Skeletal muscle satellite cell (primary cell): ENCODE measurements around the gene MIEF2.

ENCODE experiments used
- H3K27me3 ChIP-seq: 2 replicates; pipeline ENCODE4 v1.7.0; 2013; ENCODE audit warnings: low read length; ENCODE audit not compliant: control insufficient read depth, insufficient read depth
- H3K36me3 ChIP-seq: 2 replicates; pipeline ENCODE4 v1.7.0; 2013; ENCODE audit warnings: mild to moderate bottlenecking, control low read depth, low read length; ENCODE audit not compliant: insufficient read depth
- H3K4me1 ChIP-seq: 2 replicates; pipeline ENCODE4 v1.7.0; 2013; ENCODE audit warnings: low read length; ENCODE audit not compliant: control insufficient read depth, insufficient read depth
- H3K4me2 ChIP-seq: 2 replicates; pipeline ENCODE4 v1.7.0; 2013; ENCODE audit warnings: mild to moderate bottlenecking, low read length
- H3K4me3 ChIP-seq: 2 replicates; pipeline ENCODE4 v1.7.0; 2013; ENCODE audit warnings: low read length
- H3K9ac ChIP-seq: 2 replicates; pipeline ENCODE4 v1.7.0; 2013; ENCODE audit warnings: mild to moderate bottlenecking, low read depth, low read length, moderate library complexity
- H3K9me3 ChIP-seq: replicated peaks from 2 replicates; pipeline ENCODE4 v1.7.0; 2013; ENCODE audit warnings: mild to moderate bottlenecking, control low read depth, low read length

The MIEF2 gene

DNA sequence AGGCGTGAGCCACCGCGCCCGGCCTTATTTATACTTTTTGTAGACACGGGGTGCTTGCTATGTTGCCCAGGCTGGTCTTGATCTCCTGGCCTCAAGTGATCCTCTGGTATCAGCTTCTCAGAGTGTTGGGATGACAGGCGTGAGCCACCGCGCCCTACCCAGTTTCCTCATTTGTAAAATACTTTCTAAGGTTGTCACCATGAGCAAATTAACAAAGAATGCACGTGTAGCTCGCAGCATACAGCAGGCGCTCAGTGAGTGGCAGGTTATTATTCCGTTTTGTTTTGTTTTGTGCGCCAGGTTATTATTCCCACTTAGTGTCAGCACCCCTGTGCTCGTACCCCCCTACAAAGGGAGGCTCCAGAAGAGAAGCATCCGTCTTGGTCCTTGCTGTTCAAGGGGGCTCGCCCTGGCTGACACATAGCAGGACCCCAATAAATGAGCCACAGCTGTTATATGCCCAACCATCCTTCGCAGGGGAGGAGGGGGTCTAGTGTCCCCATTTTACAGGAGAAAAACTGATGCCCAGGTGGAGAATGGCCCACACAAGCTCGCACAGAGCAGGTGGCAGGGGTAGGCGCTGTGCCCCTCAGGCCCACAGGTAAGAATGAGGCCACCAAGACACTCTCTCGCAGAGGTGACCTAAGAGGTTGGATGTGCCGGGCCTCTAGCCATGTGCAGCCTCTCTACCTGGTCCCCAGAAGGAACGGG, 686 bp upstream of the MIEF2 start:
- Histone ChIP-seq H3K27me3 (no peaks in the 10 kb centered on the region), H3K4me1 (peaks cover 38% of the 10 kb centered on the region), H3K36me3 (peaks cover 39% of the 10 kb centered on the region)

DNA sequence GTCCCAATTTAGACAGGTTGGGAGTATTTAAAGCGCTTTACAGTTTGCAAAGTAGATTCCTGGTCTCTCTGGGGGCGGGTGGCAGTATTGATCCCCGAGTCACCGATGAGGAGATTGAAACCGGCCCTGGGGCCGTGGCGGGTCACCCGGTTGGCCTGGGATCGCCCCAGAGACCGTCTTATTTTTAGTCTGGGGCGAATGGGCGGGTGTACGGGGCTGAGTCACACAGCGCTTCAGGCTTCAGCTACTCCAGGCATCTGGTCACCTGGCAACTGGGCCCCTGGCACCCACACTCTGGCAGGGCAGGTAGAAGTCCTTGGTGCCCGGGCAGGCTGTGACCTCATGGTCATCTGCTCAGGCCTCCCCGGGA, 669 bp downstream of the MIEF2 start:
- peaks cover 34% of the 10 kb centered on the region for H3K36me3 ChIP-seq
- peaks cover 38% of the 10 kb centered on the region for H3K4me1 ChIP-seq
- no peaks in the 10 kb centered on the region for H3K9me3 ChIP-seq
- H3K9ac ChIP-seq, result peak overlapping the region; percentile 88
- no peaks in the 10 kb centered on the region for H3K27me3 ChIP-seq
- peak overlapping the region; percentile 95 for H3K4me3 ChIP-seq
- H3K4me2 ChIP-seq, result peak overlapping the region; percentile 98

More for the DNA sequence above, 686 bp upstream of the MIEF2 start:
- Histone ChIP-seq H3K9me3 (no peaks in the 10 kb centered on the region), H3K9ac (no peak overlapping the region), H3K4me3 (peak overlapping the region; percentile 95), H3K4me2 (peak overlapping the region; percentile 98)

DNA sequence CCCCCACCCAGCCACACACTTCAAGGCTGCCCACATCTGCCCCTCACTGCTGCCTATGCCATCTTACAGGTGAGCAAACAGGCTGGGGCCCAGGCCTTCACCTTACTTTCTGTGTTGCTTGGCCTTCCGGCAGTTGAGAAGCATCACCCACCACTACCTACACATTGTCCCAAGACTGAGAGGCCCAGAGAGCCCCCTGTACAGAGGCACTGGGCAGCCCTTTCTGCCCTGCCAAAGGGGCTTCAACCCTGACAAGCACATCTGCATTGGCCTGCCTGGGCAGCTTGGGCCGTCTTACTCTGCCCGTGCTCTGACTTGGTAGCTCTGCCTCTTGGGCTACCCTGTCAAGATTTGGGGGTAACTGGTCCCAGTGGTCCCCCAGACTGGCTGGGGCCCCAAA, 1.2 kb downstream of the MIEF2 start:
- peak overlapping the region; percentile 98 for H3K4me2 ChIP-seq
- H3K9ac ChIP-seq, result peak overlapping the region; percentile 88
- H3K9me3 ChIP-seq, result no peaks in the 10 kb centered on the region
- peaks cover 36% of the 10 kb centered on the region for H3K4me1 ChIP-seq
- H3K4me3 ChIP-seq, result peak overlapping the region; percentile 95
- H3K36me3 ChIP-seq, result peaks cover 28% of the 10 kb centered on the region
- no peaks in the 10 kb centered on the region for H3K27me3 ChIP-seq

DNA sequence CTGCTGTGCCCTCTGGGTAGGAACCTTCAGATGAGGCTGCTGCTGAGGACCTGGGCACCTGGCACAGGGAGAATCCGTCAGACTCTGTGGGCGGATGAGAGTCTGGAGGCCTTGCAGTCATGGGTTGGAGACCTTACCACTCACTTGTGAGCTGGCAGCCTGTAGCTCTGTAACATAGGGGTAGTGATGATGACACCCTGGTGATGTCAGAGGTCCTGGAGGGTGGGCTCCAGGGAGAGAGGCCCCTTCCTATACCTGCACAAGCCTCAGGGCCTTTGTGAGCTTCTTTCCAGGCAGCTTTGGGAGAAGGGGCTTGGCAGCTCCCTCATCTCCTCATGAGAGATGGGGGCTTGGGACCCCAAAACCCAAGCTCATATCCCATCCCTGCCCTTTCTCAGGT, 1.6 kb downstream of the MIEF2 start:
- H3K36me3 ChIP-seq, result peaks cover 24% of the 10 kb centered on the region
- peaks cover 31% of the 10 kb centered on the region for H3K4me1 ChIP-seq
- peak overlapping the region; percentile 88 for H3K9ac ChIP-seq
- H3K27me3 ChIP-seq, result no peaks in the 10 kb centered on the region
- H3K4me3 ChIP-seq, result no peak overlapping the region
- no peaks in the 10 kb centered on the region for H3K9me3 ChIP-seq
- H3K4me2 ChIP-seq, result peak overlapping the region; percentile 98

DNA sequence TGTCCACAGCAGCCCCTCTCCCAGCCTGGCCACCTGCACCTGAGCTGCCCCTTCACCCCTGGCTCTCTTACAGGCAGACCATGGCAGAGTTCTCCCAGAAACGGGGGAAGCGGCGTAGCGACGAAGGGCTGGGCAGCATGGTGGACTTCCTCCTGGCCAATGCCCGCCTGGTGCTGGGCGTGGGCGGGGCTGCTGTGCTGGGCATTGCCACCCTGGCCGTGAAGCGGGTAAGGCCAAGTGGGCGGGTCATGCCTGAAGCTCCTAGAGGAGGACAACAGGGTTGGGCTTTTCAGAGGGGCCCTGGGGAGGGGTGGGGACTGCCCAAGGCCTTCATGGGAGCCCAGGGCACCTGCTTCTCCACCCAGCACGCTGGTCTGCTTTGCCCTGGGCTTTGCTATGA, 2.2 kb downstream of the MIEF2 start:
- Histone ChIP-seq H3K4me1 (peaks cover 26% of the 10 kb centered on the region), H3K9ac (no peak overlapping the region), H3K4me2 (no peak overlapping the region), H3K4me3 (no peak overlapping the region), H3K27me3 (no peaks in the 10 kb centered on the region), H3K9me3 (no peaks in the 10 kb centered on the region), H3K36me3 (peaks cover 24% of the 10 kb centered on the region)

DNA sequence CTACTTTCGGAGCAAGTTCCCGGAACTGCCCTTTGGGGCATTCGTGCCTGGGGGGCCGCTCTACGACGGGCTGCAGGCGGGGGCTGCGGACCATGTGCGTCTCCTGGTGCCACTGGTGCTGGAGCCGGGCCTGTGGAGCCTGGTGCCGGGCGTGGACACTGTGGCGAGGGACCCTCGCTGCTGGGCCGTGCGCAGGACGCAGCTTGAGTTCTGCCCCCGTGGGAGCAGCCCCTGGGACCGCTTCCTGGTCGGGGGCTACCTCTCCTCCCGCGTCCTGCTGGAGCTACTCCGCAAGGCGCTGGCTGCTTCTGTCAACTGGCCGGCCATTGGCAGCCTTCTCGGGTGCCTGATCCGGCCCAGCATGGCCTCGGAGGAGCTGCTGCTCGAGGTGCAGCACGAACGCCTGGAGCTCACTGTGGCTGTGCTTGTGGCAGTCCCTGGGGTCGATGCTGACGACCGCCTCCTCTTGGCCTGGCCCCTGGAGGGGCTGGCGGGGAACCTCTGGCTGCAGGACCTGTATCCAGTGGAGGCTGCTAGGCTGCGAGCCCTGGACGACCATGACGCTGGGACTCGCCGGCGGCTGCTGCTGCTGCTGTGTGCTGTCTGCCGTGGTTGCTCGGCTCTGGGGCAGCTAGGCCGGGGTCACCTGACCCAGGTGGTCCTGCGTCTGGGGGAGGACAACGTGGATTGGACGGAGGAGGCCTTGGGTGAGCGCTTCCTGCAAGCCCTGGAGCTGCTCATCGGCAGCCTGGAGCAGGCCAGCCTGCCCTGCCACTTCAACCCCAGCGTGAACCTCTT, 3.6 kb downstream of the MIEF2 start:
- H3K4me1 ChIP-seq, result peaks cover 24% of the 10 kb centered on the region
- no peak overlapping the region for H3K4me2 ChIP-seq
- no peaks in the 10 kb centered on the region for H3K27me3 ChIP-seq
- H3K9ac ChIP-seq, result no peak overlapping the region
- no peak overlapping the region for H3K4me3 ChIP-seq
- no peaks in the 10 kb centered on the region for H3K9me3 ChIP-seq
- peaks cover 24% of the 10 kb centered on the region for H3K36me3 ChIP-seq

DNA sequence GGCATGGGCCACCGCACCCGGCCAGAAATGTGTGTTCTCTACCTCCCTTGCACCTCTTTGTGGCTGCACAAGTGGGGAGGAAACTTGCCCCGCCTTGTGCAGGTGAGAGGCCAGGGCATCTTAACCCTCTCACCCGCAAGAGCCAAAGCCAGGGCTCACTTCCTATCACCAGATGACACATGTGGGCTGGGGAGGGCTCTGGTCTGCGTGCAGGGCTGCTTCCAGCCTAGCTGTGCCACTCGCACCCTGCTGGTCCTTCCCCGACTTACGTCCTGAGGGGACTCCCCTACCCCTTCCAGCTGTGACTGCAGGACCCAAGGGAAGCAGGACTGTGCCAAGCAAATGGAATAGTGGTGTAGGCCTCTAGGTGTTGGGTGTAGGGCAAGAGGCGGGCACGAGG, 6.9 kb downstream of the MIEF2 start:
- Histone ChIP-seq H3K4me1 (peaks cover 4% of the 10 kb centered on the region), H3K4me2 (no peak overlapping the region), H3K27me3 (no peaks in the 10 kb centered on the region), H3K9ac (no peak overlapping the region), H3K36me3 (peaks cover 31% of the 10 kb centered on the region), H3K4me3 (no peak overlapping the region), H3K9me3 (no peaks in the 10 kb centered on the region)

DNA sequence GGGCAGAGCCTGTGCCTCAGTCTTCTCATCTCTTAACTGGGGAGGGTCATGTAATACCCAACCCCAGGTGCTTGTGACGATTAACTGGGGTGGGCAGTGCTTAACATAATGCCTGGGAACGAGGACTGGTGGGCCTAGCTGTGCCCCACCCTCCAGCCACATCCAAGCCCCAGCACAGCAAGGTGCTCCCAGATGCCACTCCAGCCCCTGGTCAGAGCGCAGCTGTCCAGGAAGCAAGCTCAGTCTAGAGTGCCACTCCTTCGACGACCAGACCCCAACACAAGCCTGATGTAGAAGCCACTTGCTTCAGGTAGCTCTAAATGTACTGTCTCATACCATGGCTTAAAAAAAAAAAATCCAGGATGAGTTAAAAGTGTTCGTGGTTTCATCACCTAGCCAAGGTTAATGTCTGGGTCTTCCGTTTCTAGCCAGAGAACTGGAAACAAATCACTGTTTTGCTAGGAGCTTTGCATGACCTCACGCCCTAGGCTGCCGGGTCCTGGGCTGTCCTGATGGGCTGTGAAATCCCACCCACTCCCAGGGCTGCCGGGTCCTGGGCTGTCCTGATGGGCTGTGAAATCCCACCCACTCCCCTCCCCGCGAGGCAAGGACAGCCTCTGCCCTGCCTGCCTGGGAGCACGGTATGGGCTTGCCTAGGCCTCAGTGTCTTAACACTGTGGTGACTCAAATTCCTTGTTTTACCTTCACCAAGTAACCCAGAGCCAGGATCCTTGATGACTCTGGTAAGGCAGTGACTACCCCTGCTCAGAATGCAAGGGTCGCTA, 7.7 kb downstream of the MIEF2 start:
- H3K9ac ChIP-seq, result no peak overlapping the region
- peaks cover 32% of the 10 kb centered on the region for H3K36me3 ChIP-seq
- no peaks in the 10 kb centered on the region for H3K9me3 ChIP-seq

DNA sequence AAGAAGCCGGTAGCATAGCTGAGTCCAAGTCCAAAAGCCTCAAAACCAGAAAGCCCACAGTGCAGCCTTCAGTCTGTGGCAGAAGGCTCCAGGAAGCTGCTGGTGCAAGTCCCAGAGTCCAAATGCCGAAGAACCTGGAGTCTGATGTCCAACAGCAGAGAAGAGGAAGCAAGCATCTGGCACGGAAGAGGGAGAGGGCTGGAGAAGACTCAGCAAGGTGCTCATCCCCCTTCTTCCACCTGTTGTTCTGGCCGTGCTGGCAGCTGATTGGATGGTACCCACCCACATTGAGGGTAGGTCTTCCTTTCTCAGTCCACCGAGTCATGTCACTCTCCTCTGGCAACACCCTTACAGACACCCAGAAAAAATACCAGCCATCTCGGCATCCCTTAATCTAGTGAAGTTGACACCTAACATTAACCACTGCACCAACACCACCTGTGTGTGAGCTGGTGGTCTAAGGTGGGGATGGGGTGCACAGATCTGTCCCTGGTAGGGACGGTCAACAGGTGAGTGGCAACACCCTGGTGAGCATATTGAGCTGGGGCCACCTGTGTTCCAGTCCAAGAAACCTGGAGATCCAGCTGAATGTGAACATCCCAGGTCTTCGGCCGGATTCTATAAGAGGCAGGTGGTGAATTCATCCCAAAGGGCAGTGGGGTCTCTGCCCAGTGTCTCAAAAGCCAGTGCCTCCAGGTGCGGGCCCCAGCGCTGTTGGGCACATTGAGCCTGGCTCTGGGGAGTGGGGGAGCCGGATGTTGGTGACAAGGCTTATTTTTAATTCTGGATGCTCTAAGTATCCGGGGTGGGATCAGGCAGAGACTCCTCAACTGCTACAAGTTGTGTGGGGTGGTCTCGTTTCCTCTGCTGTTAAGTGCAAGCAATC, 9.8 kb downstream of the MIEF2 start:
- Histone ChIP-seq H3K9me3 (no peaks in the 10 kb centered on the region), H3K9ac (no peak overlapping the region), H3K4me3 (no peak overlapping the region), H3K27me3 (no peaks in the 10 kb centered on the region), H3K36me3 (peaks cover 29% of the 10 kb centered on the region), H3K4me1 (peaks cover 4% of the 10 kb centered on the region), H3K4me2 (no peak overlapping the region)

More for the DNA sequence above, 7.7 kb downstream of the MIEF2 start:
- H3K4me3 ChIP-seq, result no peak overlapping the region
- H3K4me1 ChIP-seq, result peaks cover 4% of the 10 kb centered on the region
- H3K4me2 ChIP-seq, result no peak overlapping the region
- H3K27me3 ChIP-seq, result no peaks in the 10 kb centered on the region

DNA sequence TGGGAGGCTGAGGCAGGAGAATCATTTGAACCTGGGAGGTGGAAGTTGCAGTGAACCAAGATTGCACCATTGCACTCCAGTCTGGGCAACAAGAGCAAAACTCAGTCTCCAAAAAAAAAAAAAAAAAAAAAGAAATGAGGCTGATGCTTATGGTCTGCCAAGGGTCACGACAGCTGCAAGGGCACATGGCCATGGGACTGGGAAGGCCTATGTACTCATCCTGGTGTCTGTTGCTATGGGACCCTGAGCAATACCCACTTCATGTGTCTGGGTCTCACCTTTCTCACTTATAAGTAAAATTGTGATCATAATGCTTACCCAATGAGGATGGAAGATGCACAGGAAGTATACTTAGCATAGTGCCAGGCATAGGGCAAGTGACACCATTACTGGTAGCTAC, 16.6 kb downstream of the MIEF2 start:
- H3K27me3 ChIP-seq, result no peaks in the 10 kb centered on the region
- H3K4me3 ChIP-seq, result no peak overlapping the region
- H3K9ac ChIP-seq, result no peak overlapping the region
- H3K9me3 ChIP-seq, result no peaks in the 10 kb centered on the region
- peaks cover 68% of the 10 kb centered on the region for H3K36me3 ChIP-seq
- no peak overlapping the region for H3K4me2 ChIP-seq
- H3K4me1 ChIP-seq, result no peaks in the 10 kb centered on the region

DNA sequence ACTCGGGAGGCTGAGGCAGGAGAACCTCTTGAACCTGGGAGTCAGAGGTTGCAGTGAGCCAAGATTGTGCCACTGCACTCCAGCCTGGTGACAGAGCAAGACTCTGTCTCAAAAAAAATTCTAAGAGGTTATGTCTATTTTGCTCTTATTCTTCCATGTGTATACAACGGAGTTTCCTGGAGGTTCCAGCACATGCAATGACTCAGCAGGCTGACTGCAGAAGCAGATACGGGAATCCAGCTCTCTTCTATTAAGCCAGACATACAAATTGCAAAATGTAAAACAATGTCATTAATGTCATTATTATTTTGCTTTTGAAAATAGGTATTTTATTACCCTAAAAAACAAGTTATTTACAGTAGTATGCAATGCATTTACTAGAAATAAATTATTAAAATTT, 18.4 kb downstream of the MIEF2 start:
- H3K9me3 ChIP-seq, result no peaks in the 10 kb centered on the region
- H3K4me1 ChIP-seq, result no peaks in the 10 kb centered on the region
- no peak overlapping the region for H3K9ac ChIP-seq
- H3K4me3 ChIP-seq, result no peak overlapping the region
- no peak overlapping the region for H3K4me2 ChIP-seq
- no peaks in the 10 kb centered on the region for H3K27me3 ChIP-seq
- H3K36me3 ChIP-seq, result peaks cover 70% of the 10 kb centered on the region
